A673 (cell line): ENCODE measurements around the gene PSMD3.

Source experiments
- CTCF ChIP-seq: fragments of 300-800, 200-600 bp; sonication (generic); conservative IDR thresholded peaks from 2 replicates; pipeline ENCODE4 v1.5.1; 2017; ENCODE audit warnings: low read depth, mild to moderate bottlenecking, antibody characterized with exemption, low read length, moderate library complexity, mixed read lengths
- EZH2 ChIP-seq: fragments of 200-600 bp; sonication (generic); IDR thresholded peaks from 2 replicates; pipeline ENCODE4 v1.6.1; 2017; ENCODE audit warnings: borderline replicate concordance, low read depth, mild to moderate bottlenecking, mixed read lengths, antibody characterized with exemption, low read length; ENCODE audit not compliant: poor library complexity, severe bottlenecking

- TF ChIP-seq CTCF = no peak
- no peak for TF ChIP-seq EZH2
These were observed 1.5 kb upstream of the PSMD3 start for GRCh38 chr17:39979016-39979670.
